ENCODE results near the gene SYNPO2. TPM values are rescaled to one million over a fixed set of nuclear protein-coding genes. Genes with fewer than 3 reads are reported as not detected.

The SYNPO2 gene
- total RNA-seq, 1 experiment from 2014 or later: 0.87 TPM

GRCh38 chr4:118935819-118936218, 47.2 kb downstream of the SYNPO2 start:
- no TSS peak for BruUV-seq (replicated peaks)

GRCh38 chr4:118936406-118936805, 47.8 kb downstream of the SYNPO2 start:
- no peak overlapping the region for H3K27ac ChIP-seq
- H3K79me2 ChIP-seq (ENCODE audit: low read depth): no peaks in the 10 kb centered on the region
- ChIA-PET POLR2A (ENCODE audit: unreplicated experiment) (no interaction called here), CTCF (no interaction called here)
- H3K4me2 ChIP-seq: no peak overlapping the region
- no peaks in the 10 kb centered on the region for H3K27me3 ChIP-seq (ENCODE audit: insufficient read depth, low read depth)
- no peaks in the 10 kb centered on the region for H3F3A ChIP-seq (ENCODE audit: insufficient read depth, low read depth)
- no peaks in the 10 kb centered on the region for H4K20me1 ChIP-seq (ENCODE audit: insufficient read depth)
- no peak for DNase-seq
- H3K4me1 ChIP-seq (replicated peaks; ENCODE audit: insufficient read depth): no peaks in the 10 kb centered on the region
- no peaks in the 10 kb centered on the region for H3K9me3 ChIP-seq (ENCODE audit: insufficient read depth, low read depth)
- no TSS peak for BruUV-seq (replicated peaks)
- intact Hi-C loops (cut with micrococcal nuclease; ENCODE audit: unreplicated experiment): no loop called here
- H3K9me2 ChIP-seq (ENCODE audit: insufficient read depth): no peaks in the 10 kb centered on the region
- no peak for TF ChIP-seq EZH2 (IDR thresholded peaks at IDR 0.05; ENCODE audit: low read depth)
- H3K36me3 ChIP-seq (ENCODE audit: low read depth): no peaks in the 10 kb centered on the region
- no peak overlapping the region for H2AFZ ChIP-seq
- no peak overlapping the region for H3K4me3 ChIP-seq

More at GRCh38 chr4:118935819-118936218, 47.2 kb downstream of the SYNPO2 start:
- no peaks in the 10 kb centered on the region for H3K36me3 ChIP-seq (ENCODE audit: low read depth)
- ChIA-PET POLR2A (ENCODE audit: unreplicated experiment) (no interaction called here), CTCF (no interaction called here)
- no peak overlapping the region for H2AFZ ChIP-seq
- no peaks in the 10 kb centered on the region for H3K9me3 ChIP-seq (ENCODE audit: insufficient read depth, low read depth)
- H3K4me3 ChIP-seq: no peak overlapping the region
- no peaks in the 10 kb centered on the region for H3K79me2 ChIP-seq (ENCODE audit: low read depth)
- intact Hi-C loops (cut with micrococcal nuclease; ENCODE audit: unreplicated experiment): no loop called here
- no peaks in the 10 kb centered on the region for H3K9me2 ChIP-seq (ENCODE audit: insufficient read depth)
- no peaks in the 10 kb centered on the region for H3K27me3 ChIP-seq (ENCODE audit: insufficient read depth, low read depth)
- DNase-seq: no peak
- no peak for TF ChIP-seq EZH2 (IDR thresholded peaks at IDR 0.05; ENCODE audit: low read depth)
- TF ChIP-seq CTCF (conservative IDR thresholded peaks at IDR 0.05): no peak
- no peaks in the 10 kb centered on the region for H4K20me1 ChIP-seq (ENCODE audit: insufficient read depth)
- no peak overlapping the region for H3K27ac ChIP-seq
- no peak overlapping the region for H3K4me2 ChIP-seq
- H3K4me1 ChIP-seq (replicated peaks; ENCODE audit: insufficient read depth): no peaks in the 10 kb centered on the region
- H3F3A ChIP-seq (ENCODE audit: insufficient read depth, low read depth): no peaks in the 10 kb centered on the region

GRCh38 chr4:118939169-118939783, 50.6 kb downstream of the SYNPO2 start:
- POLR2A ChIA-PET (ENCODE audit: unreplicated experiment): no interaction called here
- DNase-seq: no peak
- Histone ChIP-seq H3K27me3 (ENCODE audit: insufficient read depth, low read depth) (no peaks in the 10 kb centered on the region), H2AFZ (no peak overlapping the region), H3K36me3 (ENCODE audit: low read depth) (no peaks in the 10 kb centered on the region), H3K27ac (no peak overlapping the region), H3K9me2 (ENCODE audit: insufficient read depth) (no peaks in the 10 kb centered on the region), H4K20me1 (ENCODE audit: insufficient read depth) (no peaks in the 10 kb centered on the region), H3K4me2 (no peak overlapping the region), H3K79me2 (ENCODE audit: low read depth) (no peaks in the 10 kb centered on the region), H3K9me3 (ENCODE audit: insufficient read depth, low read depth) (no peaks in the 10 kb centered on the region), H3K4me3 (no peak overlapping the region), H3F3A (ENCODE audit: insufficient read depth, low read depth) (no peaks in the 10 kb centered on the region), H3K4me1 (replicated peaks; ENCODE audit: insufficient read depth) (0 out of 2 replicates have a peak, but pooled peaks cover 7% of the 10 kb centered on the region)
- TF ChIP-seq EZH2 (IDR thresholded peaks at IDR 0.05; ENCODE audit: low read depth) (no peak), CTCF (conservative IDR thresholded peaks at IDR 0.05) (no peak)
- no TSS peak for BruUV-seq (replicated peaks)
- intact Hi-C loops (cut with micrococcal nuclease; ENCODE audit: unreplicated experiment): no loop called here
- CTCF ChIA-PET: no interaction called here

- TF ChIP-seq EZH2 (IDR thresholded peaks at IDR 0.05; ENCODE audit: low read depth): no peak
- TF ChIP-seq CTCF (conservative IDR thresholded peaks at IDR 0.05): no peak
- POLR2A ChIA-PET (ENCODE audit: unreplicated experiment): no interaction called here
These were observed 52.5 kb downstream of the SYNPO2 start for GRCh38 chr4:118941149-118941548.

More at GRCh38 chr4:118941149-118941548, 52.5 kb downstream of the SYNPO2 start:
- H3K9me2 ChIP-seq (ENCODE audit: insufficient read depth): no peaks in the 10 kb centered on the region
- BruUV-seq (replicated peaks): no TSS peak
- H3K4me2 ChIP-seq: no peak overlapping the region
- CTCF ChIA-PET: interaction anchor here (0.6 kb wide), 1 partner anchor 646 kb away, joined by 8 read pairs; no protein-coding TSS in a partner anchor
- H3K4me1 ChIP-seq (replicated peaks; ENCODE audit: insufficient read depth): 0 out of 2 replicates have a peak, but pooled peaks cover 7% of the 10 kb centered on the region
- DNase-seq: no peak
- no peak overlapping the region for H3K4me3 ChIP-seq
- no peaks in the 10 kb centered on the region for H3K27me3 ChIP-seq (ENCODE audit: insufficient read depth, low read depth)
- H3K9me3 ChIP-seq (ENCODE audit: insufficient read depth, low read depth): no peaks in the 10 kb centered on the region
- H2AFZ ChIP-seq: no peak overlapping the region
- no peaks in the 10 kb centered on the region for H4K20me1 ChIP-seq (ENCODE audit: insufficient read depth)
- intact Hi-C loops (cut with micrococcal nuclease; ENCODE audit: unreplicated experiment): no loop called here
- H3K36me3 ChIP-seq (ENCODE audit: low read depth): no peaks in the 10 kb centered on the region
- no peaks in the 10 kb centered on the region for H3K79me2 ChIP-seq (ENCODE audit: low read depth)
- H3K27ac ChIP-seq: no peak overlapping the region
- no peaks in the 10 kb centered on the region for H3F3A ChIP-seq (ENCODE audit: insufficient read depth, low read depth)

Data from PC-9 (cell line).